ENCODE data around the gene GCH1. TPM values are rescaled to one million over a fixed set of nuclear protein-coding genes. Genes with fewer than 3 reads are reported as not detected.

GCH1 gene
- total RNA-seq, 1 experiment from 2014 or later, result 16.7 TPM

- Histone ChIP-seq H3K9me3 (ENCODE audit: control insufficient read depth in 1 of 2, insufficient read depth in 1 of 2, low read depth in 1 of 2, low read length in 2 of 2) (no peaks in the 10 kb centered on the region), H3K4me1 (ENCODE audit: control insufficient read depth in 1 of 2, insufficient read depth in 2 of 2, low read length in 2 of 2) (no peaks in the 10 kb centered on the region), H3K79me2 (ENCODE audit: insufficient read depth, low read length) (no peaks in the 10 kb centered on the region), H3K9ac (ENCODE audit: low read length) (no peak overlapping the region), H3K27me3 (ENCODE audit: insufficient read depth, low read length) (no peaks in the 10 kb centered on the region), H4K20me1 (ENCODE audit: insufficient read depth) (no peaks in the 10 kb centered on the region), H2AFZ (ENCODE audit: low read depth, low read length, poor library complexity, severe bottlenecking) (no peak overlapping the region), H3K4me2 (ENCODE audit: low read length) (no peak overlapping the region), H3K27ac (ENCODE audit: low read depth, low read length) (no peak overlapping the region), H3K36me3 (ENCODE audit: control insufficient read depth in 1 of 2, insufficient read depth in 2 of 2, low read length in 2 of 2) (no peaks in the 10 kb centered on the region), H3K4me3 (replicated peaks in 1 of 2; ENCODE audit: low read depth in 1 of 2, low read length in 2 of 2) (no peak overlapping the region), H3K9me2 (ENCODE audit: insufficient read depth) (no peaks in the 10 kb centered on the region)
- ATAC-seq (no peak), DNase-seq (ENCODE audit: low read depth, low spot score) (no peak)
- ChIA-PET CTCF (no interaction called here), RAD21 (ENCODE audit: low non-redundant PET in 1 of 2, low total read pairs in 2 of 2, uncharacterized antibody in 2 of 2, unreplicated experiment in 2 of 2) (no interaction called here), POLR2A (no interaction called here)
- BruUV-seq (replicated peaks), result no TSS peak
- intact Hi-C loops (cut with micrococcal nuclease), result no loop called here
- TF ChIP-seq YY1 (IDR thresholded peaks at IDR 0.05; ENCODE audit: extremely low read depth, insufficient replicate concordance, low read depth, low read length) (no peak), ATF3 (IDR thresholded peaks at IDR 0.05) (no peak), POLR2AphosphoS5 (IDR thresholded peaks at IDR 0.05; ENCODE audit: low read depth, low read length) (no peak), CBX3 (IDR thresholded peaks at IDR 0.05; ENCODE audit: low read depth) (no peak), CEBPB (IDR thresholded peaks at IDR 0.05; ENCODE audit: low read depth) (no peak), CTCF (IDR thresholded peaks at IDR 0.05 in 2 of 3, conservative IDR thresholded peaks at IDR 0.05 in 1 of 3; ENCODE audit: borderline replicate concordance in 1 of 3, insufficient read depth in 1 of 3, low read depth in 2 of 3, low read length in 2 of 3) (no peak), ZNF274 (IDR thresholded peaks at IDR 0.05; ENCODE audit: low read depth, low read length) (no peak), EGR1 (IDR thresholded peaks at IDR 0.05; ENCODE audit: low read depth) (no peak), RAD21 (IDR thresholded peaks at IDR 0.05; ENCODE audit: low read depth) (no peak), ZFX (IDR thresholded peaks at IDR 0.05) (no peak), SRF (IDR thresholded peaks at IDR 0.05; ENCODE audit: low read depth) (no peak), ELF1 (IDR thresholded peaks at IDR 0.05; ENCODE audit: borderline replicate concordance, low read depth) (no peak)
Observed at GRCh38 chr14:54857830-54858269, 44.8 kb downstream of the GCH1 start.
